A549 (cell line): ENCODE measurements around the gene SMIM43. TPM values are rescaled to one million over a fixed set of nuclear protein-coding genes. Genes with fewer than 3 reads are reported as not detected.

Source experiments
- ATAC-seq, 2 experiments: fragments of 200-7000 bp in 1 of 2; fragments of >200 bp in 1 of 2; cut with Nextera tagmentation in 1 of 2; cut with Tn5 transposase in 1 of 2; 3 replicates each; pipeline versions ENCODE4 v1.8.0 to v1.9.1; 2018 to 2020; ENCODE audit warnings: mild to moderate bottlenecking in 1 of 2, moderate library complexity in 1 of 2
- CTCF ChIA-PET: fragments of 300-600 bp; sonication (Branson Sonifier 250); formaldehyde crosslinking; extraction: SDS; loops from one replicate; lab custom pipeline; 2021; ENCODE audit warnings: antibody characterized with exemption, inconsistent platforms; lab: Yijun Ruan, JAX
- POLR2A ChIA-PET: fragments of 350-600 bp; formaldehyde crosslinking; extraction: SDS; loops from one replicate; lab custom pipeline; 2021; ENCODE audit warnings: antibody characterized with exemption, inconsistent platforms; lab: Yijun Ruan, JAX
- DNase-seq, 2 experiments: peaks; one replicate each; pipeline versions ENCODE4 v3.0.0 to v3.0.0-alpha.2; 2011 to 2016; ENCODE audit warnings: low read depth in 1 of 2, low spot score in 1 of 2
- FAIRE-seq: peaks from 2 replicates; lab custom pipeline; 2011; peaks lifted over from hg19 to GRCh38; lab: Jason Lieb, UNC
- H3K27ac ChIP-seq, 2 experiments: fragments of >200 bp; sonication (Bioruptor Twin); formaldehyde crosslinking; 3 replicates each; pipeline ENCODE4 v1.5.1; 2016 to 2017
- H3K4me1 ChIP-seq: fragments of >200 bp; sonication (Bioruptor Twin); formaldehyde crosslinking; 3 replicates; pipeline ENCODE4 v1.6.1; 2016
- H3K4me2 ChIP-seq: fragments of >200 bp; sonication (Bioruptor Twin); formaldehyde crosslinking; 3 replicates; pipeline ENCODE4 v1.6.1; 2016
- H3K4me3 ChIP-seq: fragments of >200 bp; sonication (Bioruptor Twin); formaldehyde crosslinking; 3 replicates; pipeline ENCODE4 v1.5.1; 2016
- H3K9me3 ChIP-seq: fragments of >200 bp; sonication (Bioruptor Twin); formaldehyde crosslinking; 3 replicates; pipeline ENCODE4 v1.6.1; 2016
- BCL3 ChIP-seq: fragments of >200 bp; sonication (Bioruptor Twin); formaldehyde crosslinking; IDR thresholded peaks from 3 replicates; pipeline ENCODE4 v1.6.1; 2016
- BHLHE40 ChIP-seq: IDR thresholded peaks from 2 replicates; pipeline ENCODE4 v1.6.1; 2012; ENCODE audit warnings: low read depth, low read length, inconsistent platforms
- CEBPB ChIP-seq, 2 experiments: fragments of >200 bp in 1 of 2; sonication (Bioruptor Twin) in 1 of 2; formaldehyde crosslinking in 1 of 2; IDR thresholded peaks; 2 replicates each; pipeline ENCODE4 v1.6.1; 2012 to 2016
- EHF ChIP-seq: fragments of 250-450 bp; sonication (Bioruptor Pico); IDR thresholded peaks from 2 replicates; pipeline ENCODE4 v1.5.0; 2020; ENCODE audit warnings: mild to moderate bottlenecking
- EHMT2 ChIP-seq: fragments of 200-600 bp; sonication (generic); IDR thresholded peaks from 2 replicates; pipeline ENCODE4 v1.6.1; 2016; ENCODE audit warnings: antibody characterized with exemption, low read depth, mild to moderate bottlenecking, moderate library complexity
- ELK1 ChIP-seq: fragments of 150-350 bp; IDR thresholded peaks from 2 replicates; pipeline ENCODE4 v1.6.1; 2014; ENCODE audit warnings: low read depth, mild to moderate bottlenecking, low read length
- EP300 ChIP-seq, 2 experiments: fragments of >200 bp; sonication (Bioruptor Twin); formaldehyde crosslinking; IDR thresholded peaks; 2 replicates in 1 of 2; 3 replicates in 1 of 2; pipeline ENCODE4 v1.6.1; 2016 to 2017
- FOXS1 ChIP-seq: fragments of 250-450 bp; sonication (Bioruptor Pico); IDR thresholded peaks from 2 replicates; pipeline ENCODE4 v1.5.0; 2020; ENCODE audit warnings: mild to moderate bottlenecking, moderate library complexity
- GATA3 ChIP-seq: IDR thresholded peaks from 2 replicates; pipeline ENCODE4 v1.6.1; 2012; ENCODE audit warnings: borderline replicate concordance
- HEYL ChIP-seq: fragments of 250-450 bp; sonication (Bioruptor Pico); IDR thresholded peaks from 2 replicates; pipeline ENCODE4 v1.8.0; 2021; ENCODE audit warnings: mild to moderate bottlenecking, moderate library complexity
- HOXA7 ChIP-seq: fragments of 250-450 bp; sonication (Bioruptor Pico); IDR thresholded peaks from 2 replicates; pipeline ENCODE4 v1.5.0; 2020; ENCODE audit warnings: mild to moderate bottlenecking, moderate library complexity
- MYC ChIP-seq: IDR thresholded peaks from 2 replicates; pipeline ENCODE4 v1.6.1; 2012; ENCODE audit warnings: mild to moderate bottlenecking, inconsistent platforms, low read length, improper control_type of control experiment, borderline replicate concordance
- NFE2L2 ChIP-seq: fragments of 150-350 bp; conservative IDR thresholded peaks from 2 replicates; pipeline ENCODE4 v1.6.1; 2014; ENCODE audit warnings: low read length
- NR3C1 ChIP-seq: fragments of >200 bp; sonication (Bioruptor Twin); formaldehyde crosslinking; IDR thresholded peaks from 3 replicates; pipeline ENCODE4 v1.6.1; 2017
- PBX3 ChIP-seq: IDR thresholded peaks from 2 replicates; pipeline ENCODE4 v1.6.1; 2012
- RAD21 ChIP-seq, 2 experiments: fragments of >200 bp in 1 of 2; sonication (Bioruptor Twin) in 1 of 2; formaldehyde crosslinking in 1 of 2; IDR thresholded peaks in 1 of 2; conservative IDR thresholded peaks in 1 of 2; 2 replicates in 1 of 2; 3 replicates in 1 of 2; pipeline ENCODE4 v1.6.1; 2012 to 2018; ENCODE audit warnings: inconsistent platforms in 1 of 2
- RCOR1 ChIP-seq: fragments of 150-350 bp; IDR thresholded peaks from 2 replicates; pipeline ENCODE4 v1.6.1; 2014; ENCODE audit warnings: antibody characterized with exemption, low read length, low read depth
- REST ChIP-seq: fragments of 200-600 bp; sonication (generic); IDR thresholded peaks from 2 replicates; pipeline ENCODE4 v1.6.1; 2016; ENCODE audit warnings: antibody characterized with exemption, mild to moderate bottlenecking, moderate library complexity
- RFX5 ChIP-seq: fragments of 450-650 bp; IDR thresholded peaks from 2 replicates; pipeline ENCODE4 v1.7.1; 2014; ENCODE audit warnings: antibody characterized with exemption, mild to moderate bottlenecking, moderate library complexity
- SMC3 ChIP-seq: fragments of >200 bp; sonication (Bioruptor Twin); formaldehyde crosslinking; IDR thresholded peaks from 3 replicates; pipeline ENCODE4 v1.6.1; 2018; ENCODE audit warnings: inconsistent platforms
- SREBF2 ChIP-seq: fragments of 450-650 bp; IDR thresholded peaks from 2 replicates; pipeline ENCODE4 v1.6.1; 2014; ENCODE audit warnings: mild to moderate bottlenecking, moderate library complexity
- TFCP2L1 ChIP-seq: fragments of 250-450 bp; sonication (Bioruptor Pico); IDR thresholded peaks from 2 replicates; pipeline ENCODE4 v1.5.0; 2021; ENCODE audit warnings: mild to moderate bottlenecking
- TP53 ChIP-seq: fragments of 250-450 bp; sonication (Bioruptor Pico); IDR thresholded peaks from 2 replicates; pipeline ENCODE4 v1.5.0; 2021; ENCODE audit warnings: mild to moderate bottlenecking, moderate library complexity
- USF2 ChIP-seq: fragments of 450-650 bp; IDR thresholded peaks from 2 replicates; pipeline ENCODE4 v1.6.1; 2014; ENCODE audit warnings: antibody characterized with exemption
- ZC3H11A ChIP-seq: fragments of 450-650 bp; IDR thresholded peaks from 2 replicates; pipeline ENCODE4 v1.6.1; 2014; ENCODE audit warnings: antibody characterized with exemption, mild to moderate bottlenecking
- ZFP36 ChIP-seq: fragments of 450-650 bp; IDR thresholded peaks from 2 replicates; pipeline ENCODE4 v1.6.1; 2014; ENCODE audit warnings: borderline replicate concordance; ENCODE audit not compliant: partially characterized antibody
- ZNF302 ChIP-seq: fragments of 250-450 bp; sonication (Bioruptor Pico); IDR thresholded peaks from 2 replicates; pipeline ENCODE4 v1.9.0; 2021; ENCODE audit warnings: inconsistent platforms, mild to moderate bottlenecking, moderate library complexity
- WGBS: methylation state at CpG from one replicate; pipeline ENCODE4 v1.1.6; 2017; ENCODE audit errors: missing lambda C conversion rate; 5-methylcytosine and 5-hydroxymethylcytosine counted together
- polyA plus RNA-seq, 4 experiments: library from polyadenylated mRNA; depleted of rRNA in 3 of 4; stranded (reverse); fragments of >200 nt; fragmentation: RNase III in 1 of 4; extraction: RNeasy Plus Mini Kit Qiagen cat#74134 plus additional on column Dnase treatment in 1 of 4; gene quantifications; 2 replicates in 3 of 4; 3 replicates in 1 of 4; pipeline ENCODE4 v1.2.3, GENCODE V29; 2011 to 2017

SMIM43 gene
- polyA plus RNA-seq, 2 of the 4 experiments (the other 2 are of a cell fraction) = 0.12 to 0.45 TPM

- ATAC-seq = no peak
- no peak for FAIRE-seq
- TF ChIP-seq ZC3H11A = no peak
- no peak for TF ChIP-seq BHLHE40
- TF ChIP-seq TFCP2L1 (CRISPR knock-in tag) = no peak
- TF ChIP-seq, all 56 proteins: peak for 0
- WGBS = 33% methylated on average over 1 of the region's 1 CpG
- Histone ChIP-seq H3K4me3 (no peak overlapping the region), H3K4me1 (0 out of 3 replicates have a peak, but pooled peaks cover 5% of the 10 kb centered on the region), H3K4me2 (no peak overlapping the region), H3K27ac (no peak overlapping the region), H3K9me3 (no peaks in the 10 kb centered on the region)
- ChIA-PET CTCF (interaction anchor here (0.7 kb wide), 1 partner anchor 24 kb away, joined by 4 read pairs; no protein-coding TSS in a partner anchor), POLR2A (no interaction called here)
- DNase-seq = no peak
Observed at GRCh38 chr4:121721700-121722099, 43.3 kb downstream of the SMIM43 start.

- H3K27ac ChIP-seq = no peak overlapping the region
- ATAC-seq = no peak
- H3K4me3 ChIP-seq = no peak overlapping the region
- H3K4me2 ChIP-seq = no peak overlapping the region
- H3K4me1 ChIP-seq = 0 out of 3 replicates have a peak, but pooled peaks cover 5% of the 10 kb centered on the region
- DNase-seq = no peak
- ChIA-PET CTCF (interaction anchor here (1.0 to 1.2 kb wide), 2 partner anchors 17 to 258 kb away, joined by 3 read pairs; no protein-coding TSS in a partner anchor), POLR2A (no interaction called here)
- no peaks in the 10 kb centered on the region for H3K9me3 ChIP-seq
- 6% methylated on average over 1 of the region's 1 CpG for WGBS
- FAIRE-seq = no peak
- TF ChIP-seq GATA3 = no peak
- no peak for TF ChIP-seq SMC3
- no peak for TF ChIP-seq NFE2L2
- TF ChIP-seq ZFP36 = no peak
- no peak for TF ChIP-seq HOXA7 (CRISPR knock-in tag)
- no peak for TF ChIP-seq NR3C1
- TF ChIP-seq MYC = no peak
- TF ChIP-seq EP300 (IDR thresholded peaks at IDR 0.05) = no peak
- TF ChIP-seq SREBF2 = no peak
- TF ChIP-seq RAD21 (conservative IDR thresholded peaks at IDR 0.05 in 1 of 2, IDR thresholded peaks at IDR 0.05 in 1 of 2) = no peak
- no peak for TF ChIP-seq RCOR1
- TF ChIP-seq TP53 = no peak
- no peak for TF ChIP-seq EHF
- no peak for TF ChIP-seq HEYL (CRISPR knock-in tag)
- no peak for TF ChIP-seq PBX3
- TF ChIP-seq ZC3H11A = no peak
- TF ChIP-seq FOXS1 (CRISPR knock-in tag) = no peak
- no peak for TF ChIP-seq RFX5
Observed at GRCh38 chr4:121720109-121720508, 44.9 kb downstream of the SMIM43 start.

- FAIRE-seq = no peak
- Histone ChIP-seq H3K4me1 (0 out of 3 replicates have a peak, but pooled peaks cover 10% of the 10 kb centered on the region), H3K9me3 (no peaks in the 10 kb centered on the region), H3K27ac (no peak overlapping the region), H3K4me3 (no peak overlapping the region), H3K4me2 (no peak overlapping the region)
- CTCF ChIA-PET = no interaction called here
- WGBS = 41% methylated on average over 4 of the region's 4 CpGs
- ATAC-seq = no peak
- no peak for DNase-seq
- POLR2A ChIA-PET = no interaction called here
- TF ChIP-seq NR3C1 (no peak), SMC3 (no peak), ELK1 (no peak), BHLHE40 (no peak), ZNF302 (CRISPR knock-in tag) (no peak), EHMT2 (no peak), USF2 (no peak), HOXA7 (CRISPR knock-in tag) (no peak), BCL3 (no peak), REST (no peak), CEBPB (IDR thresholded peaks at IDR 0.05) (no peak)
Observed at GRCh38 chr4:121717680-121718237, 47.2 kb downstream of the SMIM43 start.
